H1 (cell line): ENCODE measurements around the gene MORN5.

ENCODE experiments used
- BRCA1 ChIP-seq: IDR thresholded peaks from 2 replicates; pipeline ENCODE4 v1.6.1; 2012; ENCODE audit warnings: low read depth, low read length, improper control_type of control experiment
- CTCF ChIP-seq, 3 experiments: IDR thresholded peaks; 1 replicate in 2 of 3; 2 replicates in 1 of 3; pipeline versions ENCODE4 v1.5.1 to v1.6.1; 2011; ENCODE audit warnings: low read length in 3 of 3, mild to moderate bottlenecking in 3 of 3, inconsistent platforms in 2 of 3, low read depth in 1 of 3, moderate library complexity in 1 of 3; ENCODE audit not compliant: insufficient read depth in 1 of 3; ENCODE audit errors: control extremely low read depth in 1 of 3
- EP300 ChIP-seq, 2 experiments: IDR thresholded peaks; 1 replicate in 1 of 2; 2 replicates in 1 of 2; pipeline ENCODE4 v1.6.1; 2011 to 2012; ENCODE audit warnings: low read depth in 2 of 2, low read length in 2 of 2, mild to moderate bottlenecking in 2 of 2, borderline replicate concordance in 1 of 2, inconsistent platforms in 1 of 2, moderate library complexity in 1 of 2
- EZH2 ChIP-seq: fragments of 200-600 bp; sonication (generic); IDR thresholded peaks from 2 replicates; pipeline ENCODE4 v1.7.1; 2012; ENCODE audit warnings: low read depth, mild to moderate bottlenecking, moderate library complexity, low read length, inconsistent platforms; ENCODE audit not compliant: severe bottlenecking
- KDM5A ChIP-seq: fragments of 200-600 bp; IDR thresholded peaks from 2 replicates; pipeline ENCODE4 v1.7.1; 2012; ENCODE audit warnings: mild to moderate bottlenecking, low read length, inconsistent platforms, mixed read lengths
- ZNF274 ChIP-seq: IDR thresholded peaks from 2 replicates; pipeline ENCODE4 v1.7.0; 2012; ENCODE audit warnings: low read length, borderline replicate concordance; ENCODE audit errors: extremely low read depth

GRCh38 chr9:122122468-122122867, 37.2 kb upstream of the MORN5 start:
- TF ChIP-seq KDM5A (no peak), EZH2 (no peak), BRCA1 (no peak), CTCF (IDR thresholded peaks at IDR 0.05; ENCODE audit: control extremely low read depth in 1 of 3, insufficient read depth in 1 of 3, low read depth in 1 of 3, low read length in 3 of 3) (no peak), EP300 (IDR thresholded peaks at IDR 0.05; ENCODE audit: borderline replicate concordance in 1 of 2, low read depth in 2 of 2, low read length in 2 of 2) (no peak), ZNF274 (no peak)
